Measurements from ENCODE around the gene CEP164.

DNA sequence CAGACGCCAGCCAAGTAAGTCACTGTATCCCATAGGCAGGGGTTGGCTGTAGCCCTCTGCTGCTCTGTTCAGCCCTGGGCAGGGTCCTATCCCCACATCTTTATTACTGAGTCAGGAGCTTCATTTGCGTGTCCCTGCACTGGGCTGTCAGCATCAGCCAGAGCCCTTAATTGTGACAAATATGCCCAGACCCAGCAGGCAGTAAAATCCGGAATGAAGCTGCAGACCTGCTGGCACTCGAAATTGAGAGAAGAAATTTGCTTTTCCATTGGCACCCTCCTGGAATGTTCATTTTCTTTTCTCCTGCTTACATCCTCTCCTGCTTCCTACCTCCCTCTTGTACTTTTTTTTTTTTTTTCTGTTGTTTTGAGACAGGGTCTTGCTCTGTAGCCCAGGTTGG, 43.8 kb downstream of the CEP164 start:
- TF ChIP-seq, protein P1, sequence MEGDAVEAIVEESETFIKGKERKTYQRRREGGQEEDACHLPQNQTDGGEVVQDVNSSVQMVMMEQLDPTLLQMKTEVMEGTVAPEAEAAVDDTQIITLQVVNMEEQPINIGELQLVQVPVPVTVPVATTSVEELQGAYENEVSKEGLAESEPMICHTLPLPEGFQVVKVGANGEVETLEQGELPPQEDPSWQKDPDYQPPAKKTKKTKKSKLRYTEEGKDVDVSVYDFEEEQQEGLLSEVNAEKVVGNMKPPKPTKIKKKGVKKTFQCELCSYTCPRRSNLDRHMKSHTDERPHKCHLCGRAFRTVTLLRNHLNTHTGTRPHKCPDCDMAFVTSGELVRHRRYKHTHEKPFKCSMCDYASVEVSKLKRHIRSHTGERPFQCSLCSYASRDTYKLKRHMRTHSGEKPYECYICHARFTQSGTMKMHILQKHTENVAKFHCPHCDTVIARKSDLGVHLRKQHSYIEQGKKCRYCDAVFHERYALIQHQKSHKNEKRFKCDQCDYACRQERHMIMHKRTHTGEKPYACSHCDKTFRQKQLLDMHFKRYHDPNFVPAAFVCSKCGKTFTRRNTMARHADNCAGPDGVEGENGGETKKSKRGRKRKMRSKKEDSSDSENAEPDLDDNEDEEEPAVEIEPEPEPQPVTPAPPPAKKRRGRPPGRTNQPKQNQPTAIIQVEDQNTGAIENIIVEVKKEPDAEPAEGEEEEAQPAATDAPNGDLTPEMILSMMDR (IDR thresholded peaks at IDR 0.05 in 2 of 3, conservative IDR thresholded peaks at IDR 0.05 in 1 of 3; ENCODE audit: borderline replicate concordance in 1 of 3, insufficient read depth in 1 of 3, low read depth in 2 of 3, low read length in 2 of 3): no peak
- no peak for TF ChIP-seq POLR2AphosphoS5 (IDR thresholded peaks at IDR 0.05; ENCODE audit: low read depth, low read length)
- TF ChIP-seq, protein P2, sequence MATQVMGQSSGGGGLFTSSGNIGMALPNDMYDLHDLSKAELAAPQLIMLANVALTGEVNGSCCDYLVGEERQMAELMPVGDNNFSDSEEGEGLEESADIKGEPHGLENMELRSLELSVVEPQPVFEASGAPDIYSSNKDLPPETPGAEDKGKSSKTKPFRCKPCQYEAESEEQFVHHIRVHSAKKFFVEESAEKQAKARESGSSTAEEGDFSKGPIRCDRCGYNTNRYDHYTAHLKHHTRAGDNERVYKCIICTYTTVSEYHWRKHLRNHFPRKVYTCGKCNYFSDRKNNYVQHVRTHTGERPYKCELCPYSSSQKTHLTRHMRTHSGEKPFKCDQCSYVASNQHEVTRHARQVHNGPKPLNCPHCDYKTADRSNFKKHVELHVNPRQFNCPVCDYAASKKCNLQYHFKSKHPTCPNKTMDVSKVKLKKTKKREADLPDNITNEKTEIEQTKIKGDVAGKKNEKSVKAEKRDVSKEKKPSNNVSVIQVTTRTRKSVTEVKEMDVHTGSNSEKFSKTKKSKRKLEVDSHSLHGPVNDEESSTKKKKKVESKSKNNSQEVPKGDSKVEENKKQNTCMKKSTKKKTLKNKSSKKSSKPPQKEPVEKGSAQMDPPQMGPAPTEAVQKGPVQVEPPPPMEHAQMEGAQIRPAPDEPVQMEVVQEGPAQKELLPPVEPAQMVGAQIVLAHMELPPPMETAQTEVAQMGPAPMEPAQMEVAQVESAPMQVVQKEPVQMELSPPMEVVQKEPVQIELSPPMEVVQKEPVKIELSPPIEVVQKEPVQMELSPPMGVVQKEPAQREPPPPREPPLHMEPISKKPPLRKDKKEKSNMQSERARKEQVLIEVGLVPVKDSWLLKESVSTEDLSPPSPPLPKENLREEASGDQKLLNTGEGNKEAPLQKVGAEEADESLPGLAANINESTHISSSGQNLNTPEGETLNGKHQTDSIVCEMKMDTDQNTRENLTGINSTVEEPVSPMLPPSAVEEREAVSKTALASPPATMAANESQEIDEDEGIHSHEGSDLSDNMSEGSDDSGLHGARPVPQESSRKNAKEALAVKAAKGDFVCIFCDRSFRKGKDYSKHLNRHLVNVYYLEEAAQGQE (IDR thresholded peaks at IDR 0.05; ENCODE audit: low read depth): no peak
- no peak for TF ChIP-seq SP1 (IDR thresholded peaks at IDR 0.05; ENCODE audit: low read depth)
- TF ChIP-seq ZNF274 (IDR thresholded peaks at IDR 0.05; ENCODE audit: low read depth, low read length): no peak
- TF ChIP-seq EZH2phosphoT487 (IDR thresholded peaks at IDR 0.05; ENCODE audit: borderline replicate concordance): no peak
- TF ChIP-seq CEBPB (IDR thresholded peaks at IDR 0.05; ENCODE audit: low read depth): no peak
- TF ChIP-seq POLR2A (IDR thresholded peaks at IDR 0.05; ENCODE audit: borderline replicate concordance, extremely low read depth, insufficient read depth, insufficient read length): no peak
- TF ChIP-seq, protein P3, sequence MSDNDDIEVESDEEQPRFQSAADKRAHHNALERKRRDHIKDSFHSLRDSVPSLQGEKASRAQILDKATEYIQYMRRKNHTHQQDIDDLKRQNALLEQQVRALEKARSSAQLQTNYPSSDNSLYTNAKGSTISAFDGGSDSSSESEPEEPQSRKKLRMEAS (IDR thresholded peaks at IDR 0.05): no peak
- no peak for TF ChIP-seq EZH2 (IDR thresholded peaks at IDR 0.05)
- TF ChIP-seq, protein P4, sequence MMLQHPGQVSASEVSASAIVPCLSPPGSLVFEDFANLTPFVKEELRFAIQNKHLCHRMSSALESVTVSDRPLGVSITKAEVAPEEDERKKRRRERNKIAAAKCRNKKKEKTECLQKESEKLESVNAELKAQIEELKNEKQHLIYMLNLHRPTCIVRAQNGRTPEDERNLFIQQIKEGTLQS (IDR thresholded peaks at IDR 0.05): no peak
- no peak for TF ChIP-seq SRF (IDR thresholded peaks at IDR 0.05; ENCODE audit: low read depth)
